ENCODE data around the gene ATP9B. TPM values are rescaled to one million over a fixed set of nuclear protein-coding genes. Genes with fewer than 3 reads are reported as not detected.

ATP9B gene
- total and polyA plus RNA-seq, 7 donors: 6.5 to 66.5 (median 28.1) TPM

DNA sequence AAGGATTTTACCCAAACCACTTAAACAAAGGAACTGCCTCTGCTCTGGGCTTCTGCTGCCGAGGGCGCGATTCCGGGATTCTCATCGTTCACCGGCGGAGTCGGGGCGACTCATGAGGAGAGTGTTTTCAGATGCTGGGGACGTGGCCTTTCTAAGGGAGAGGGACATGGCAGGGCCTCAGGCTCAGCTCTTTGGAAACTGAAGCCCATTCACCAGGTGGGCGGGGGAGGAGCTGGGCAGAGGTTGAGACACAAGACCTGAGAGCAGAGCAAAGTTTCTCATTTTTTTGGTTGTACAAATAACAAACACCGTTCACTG is 356.3 kb downstream of the ATP9B start:
- no peaks in the 10 kb centered on the region for H3K27me3 ChIP-seq
- intact Hi-C loops (cut with DNase I): no loop called here
- H3K9me3 ChIP-seq: no peaks in the 10 kb centered on the region
- TF ChIP-seq, protein P1, sequence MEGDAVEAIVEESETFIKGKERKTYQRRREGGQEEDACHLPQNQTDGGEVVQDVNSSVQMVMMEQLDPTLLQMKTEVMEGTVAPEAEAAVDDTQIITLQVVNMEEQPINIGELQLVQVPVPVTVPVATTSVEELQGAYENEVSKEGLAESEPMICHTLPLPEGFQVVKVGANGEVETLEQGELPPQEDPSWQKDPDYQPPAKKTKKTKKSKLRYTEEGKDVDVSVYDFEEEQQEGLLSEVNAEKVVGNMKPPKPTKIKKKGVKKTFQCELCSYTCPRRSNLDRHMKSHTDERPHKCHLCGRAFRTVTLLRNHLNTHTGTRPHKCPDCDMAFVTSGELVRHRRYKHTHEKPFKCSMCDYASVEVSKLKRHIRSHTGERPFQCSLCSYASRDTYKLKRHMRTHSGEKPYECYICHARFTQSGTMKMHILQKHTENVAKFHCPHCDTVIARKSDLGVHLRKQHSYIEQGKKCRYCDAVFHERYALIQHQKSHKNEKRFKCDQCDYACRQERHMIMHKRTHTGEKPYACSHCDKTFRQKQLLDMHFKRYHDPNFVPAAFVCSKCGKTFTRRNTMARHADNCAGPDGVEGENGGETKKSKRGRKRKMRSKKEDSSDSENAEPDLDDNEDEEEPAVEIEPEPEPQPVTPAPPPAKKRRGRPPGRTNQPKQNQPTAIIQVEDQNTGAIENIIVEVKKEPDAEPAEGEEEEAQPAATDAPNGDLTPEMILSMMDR (IDR thresholded peaks at IDR 0.05): no peak
- TF ChIP-seq POLR2AphosphoS5 (IDR thresholded peaks at IDR 0.05): no peak
- no peak for TF ChIP-seq POLR2A (IDR thresholded peaks at IDR 0.05)
- no peak for TF ChIP-seq EP300 (IDR thresholded peaks at IDR 0.05)
- DNase-seq: no peak
- no peak overlapping the region for H3K4me3 ChIP-seq
- peaks cover 0 to 11% (median 0%) of the 10 kb centered on the region in 4 donors for H3K36me3 ChIP-seq
- WGBS, 2 donors: 86 to 87% methylated on average over 12 of the region's 12 CpGs
- H3K27ac ChIP-seq: no peak overlapping the region
- H3K4me1 ChIP-seq: peaks cover 0 to 34% (median 31%) of the 10 kb centered on the region in 4 donors

DNA sequence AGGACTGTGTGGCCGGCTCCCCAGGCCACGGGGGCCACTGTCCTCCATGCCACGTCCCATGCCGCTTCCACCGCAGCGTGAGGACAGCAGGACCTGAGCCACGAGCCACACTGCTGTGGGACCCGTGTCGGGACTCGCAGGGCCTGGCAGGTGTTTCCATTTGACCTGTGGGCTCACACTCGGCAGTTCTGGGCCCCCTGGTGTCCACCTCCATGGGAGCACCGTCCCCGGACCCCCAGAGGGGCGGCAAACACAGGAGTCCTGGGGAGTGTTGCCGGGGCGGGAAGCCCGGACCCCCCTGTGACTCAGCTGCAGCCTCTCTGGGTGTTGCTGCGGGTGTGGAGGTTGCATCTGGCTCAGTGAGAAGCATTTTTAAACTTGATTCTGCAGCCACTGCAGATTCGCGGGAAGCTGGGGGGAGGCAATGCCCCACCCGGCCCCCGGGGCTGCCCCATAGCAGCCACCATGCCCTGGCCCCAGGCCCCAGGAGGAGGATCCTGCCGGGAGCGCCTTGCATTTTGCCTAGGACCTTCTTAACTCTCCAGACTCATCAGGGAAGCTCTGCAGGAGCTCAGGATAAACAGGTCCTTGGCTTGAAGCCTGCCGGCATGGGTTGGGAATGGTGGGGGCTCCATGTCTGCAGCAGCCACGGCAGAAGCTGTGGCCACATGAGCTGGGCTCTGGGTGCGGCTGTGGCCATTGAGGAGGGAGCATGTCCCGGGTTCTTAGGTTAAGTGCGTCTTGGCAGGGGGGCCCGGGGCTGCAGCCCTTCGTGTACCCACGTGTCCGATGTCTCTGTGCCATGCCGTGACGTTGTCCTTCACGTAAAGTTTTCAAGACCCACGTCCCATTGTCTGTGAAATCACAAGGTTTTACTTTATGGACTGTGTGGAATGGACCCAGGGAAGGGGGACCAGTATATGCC is 357.4 kb downstream of the ATP9B start:
- DNase-seq: no peak
- no peaks in the 10 kb centered on the region for H3K9me3 ChIP-seq
- no peak for TF ChIP-seq POLR2A (IDR thresholded peaks at IDR 0.05)
- no peak for TF ChIP-seq POLR2AphosphoS5 (IDR thresholded peaks at IDR 0.05)
- no peak for TF ChIP-seq EP300 (IDR thresholded peaks at IDR 0.05)
- TF ChIP-seq, protein P1 (IDR thresholded peaks at IDR 0.05): no peak
- peaks cover 0 to under 1% (median 0%) of the 10 kb centered on the region in 4 donors for H3K36me3 ChIP-seq
- 82 to 87% methylated on average over 37 of the region's 37 CpGs for WGBS, 2 donors
- intact Hi-C loops (cut with DNase I): no loop called here
- no peaks in the 10 kb centered on the region for H3K27me3 ChIP-seq
- H3K4me3 ChIP-seq: no peak overlapping the region
- peak overlapping the region in 1 of 4 donors; percentile 18 for H3K27ac ChIP-seq
- H3K4me1 ChIP-seq: peaks cover 0 to 34% (median 31%) of the 10 kb centered on the region in 4 donors

DNA sequence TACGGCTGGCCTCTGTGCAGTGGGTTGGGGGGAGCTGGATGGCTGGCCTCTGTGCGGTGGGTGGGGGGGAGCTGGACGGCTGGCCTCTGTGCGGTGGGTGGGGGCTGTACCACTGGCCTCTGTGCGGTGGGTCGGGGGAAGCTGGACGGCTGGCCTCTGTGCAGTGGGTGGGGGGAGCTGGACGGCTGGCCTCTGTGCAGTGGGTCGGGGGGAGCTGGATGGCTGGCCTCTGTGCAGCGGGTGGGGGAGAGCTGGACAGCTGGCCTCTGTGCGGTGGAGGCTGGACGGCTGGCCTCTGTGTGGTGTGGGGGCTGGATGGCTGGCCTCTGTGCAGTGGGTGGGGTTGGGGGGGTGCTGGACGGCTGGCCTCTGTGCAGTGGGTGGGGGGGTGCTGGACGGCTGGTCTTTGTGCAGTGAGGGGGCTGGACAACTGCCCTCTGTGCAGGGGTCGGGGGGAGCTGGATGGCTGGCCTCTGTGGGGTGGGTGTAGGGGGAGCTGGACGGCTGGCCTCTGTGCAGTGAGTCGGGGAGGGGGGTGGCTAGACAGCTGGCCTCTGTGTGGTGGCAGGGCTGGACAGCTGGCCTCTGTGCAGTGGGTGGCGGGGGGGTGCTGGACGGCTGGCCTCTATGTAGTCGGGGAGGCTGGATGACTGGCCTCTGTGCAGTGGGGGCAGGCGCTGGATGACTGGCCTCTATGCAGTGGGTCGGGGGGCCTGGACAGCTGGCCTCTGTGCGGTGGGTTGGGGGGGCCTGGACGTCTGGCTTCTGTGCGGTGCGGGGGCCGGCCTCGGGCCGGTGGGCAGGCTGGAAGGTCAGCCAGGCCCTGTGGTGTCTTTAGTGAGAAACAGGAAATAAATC is 358.4 kb downstream of the ATP9B start:
- Histone ChIP-seq H3K9me3 (no peaks in the 10 kb centered on the region), H3K27me3 (no peaks in the 10 kb centered on the region), H3K36me3 (no peaks in the 10 kb centered on the region), H3K27ac (no peak overlapping the region), H3K4me1 (peaks cover 0 to 29% (median 28%) of the 10 kb centered on the region in 4 donors), H3K4me3 (no peak overlapping the region)
- no peak for DNase-seq
- WGBS, 2 donors: 77 to 79% methylated on average over 29 of the region's 29 CpGs
- intact Hi-C loops (cut with DNase I): no loop called here
- TF ChIP-seq EP300 (IDR thresholded peaks at IDR 0.05) (no peak), POLR2AphosphoS5 (IDR thresholded peaks at IDR 0.05) (no peak), POLR2A (IDR thresholded peaks at IDR 0.05) (no peak)
- TF ChIP-seq, protein P1 (IDR thresholded peaks at IDR 0.05): no peak

Other genes with a start within 250 kb of the ATP9B start
- gene SALL3, start 89.6 kb upstream of the ATP9B start, total RNA-seq: not detected
- gene SALL3, start 89.6 kb upstream of the ATP9B start, polyA plus RNA-seq: not detected

Measured in sigmoid colon (tissue), 7 donors.